Mammary epithelial cell (primary cell): ENCODE results near the gene ATP1A3.

ENCODE experiments used
- CTCF ChIP-seq, 2 donors: IDR thresholded peaks in 1 of 2; conservative IDR thresholded peaks in 1 of 2; 2 replicates each; pipeline ENCODE4 v1.5.1; 2011 to 2012; ENCODE audit warnings: inconsistent platforms in 2 of 2, low read length in 2 of 2, mild to moderate bottlenecking in 2 of 2, control low read depth in 1 of 2, low read depth in 1 of 2; ENCODE audit not compliant: insufficient read depth in 1 of 2; ENCODE audit errors: extremely low read depth in 1 of 2
- EZH2 ChIP-seq: IDR thresholded peaks from 2 replicates; pipeline ENCODE4 v1.6.1; 2012; ENCODE audit warnings: low read length, inconsistent platforms, borderline replicate concordance

GRCh38 chr19:41968751-41969595, 25.1 kb downstream of the ATP1A3 start:
- no peak for TF ChIP-seq CTCF (conservative IDR thresholded peaks at IDR 0.05 in 1 of 2, IDR thresholded peaks at IDR 0.05 in 1 of 2; ENCODE audit: extremely low read depth in 1 of 2, insufficient read depth in 1 of 2, low read depth in 1 of 2, low read length in 2 of 2)
- no peak for TF ChIP-seq EZH2
